ENCODE results near the gene MDFIC2. TPM values are rescaled to one million over a fixed set of nuclear protein-coding genes. Genes with fewer than 3 reads are reported as not detected.

The MDFIC2 gene
- total and polyA plus RNA-seq, 8 donors = not detected

- H3K27me3 ChIP-seq = no peaks in the 10 kb centered on the region
- H3K36me3 ChIP-seq = no peaks in the 10 kb centered on the region
- 76 to 91% (median 89%) methylated on average over 1 of the region's 1 CpG for WGBS, 5 donors
- H3K4me3 ChIP-seq = no peak overlapping the region
- H3K27ac ChIP-seq = no peak overlapping the region
- no peaks in the 10 kb centered on the region for H3K4me1 ChIP-seq
- intact Hi-C loops (cut with DNase I; ENCODE audit: low total_unique reads) = no loop called here
- TF ChIP-seq POLR2A (IDR thresholded peaks at IDR 0.05) (no peak), POLR2AphosphoS5 (IDR thresholded peaks at IDR 0.05) (no peak), EP300 (IDR thresholded peaks at IDR 0.05) (no peak)
- no peak for DNase-seq
- H3K9me3 ChIP-seq = no peaks in the 10 kb centered on the region
Measured at GRCh38 chr3:70156808-70157207, 155.6 kb downstream of the MDFIC2 start.

DNA sequence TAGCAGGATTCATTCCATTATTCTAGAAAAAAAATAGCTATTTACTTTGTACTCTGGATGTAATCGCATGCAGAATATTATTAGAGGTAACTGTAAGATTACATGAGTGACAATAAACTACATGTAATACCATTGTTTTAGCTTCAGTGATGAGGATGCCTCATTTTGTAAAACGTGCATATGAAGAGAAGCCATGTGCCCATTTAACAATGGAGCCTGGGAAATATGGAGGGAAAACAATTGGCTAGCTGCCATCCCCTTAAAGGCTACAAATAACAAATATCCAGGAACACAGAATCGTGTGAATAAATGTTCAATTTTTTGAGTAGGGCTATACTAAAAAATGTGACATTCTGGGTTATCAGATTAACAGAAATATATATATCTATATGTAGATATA, 161.8 kb downstream of the MDFIC2 start:
- Histone ChIP-seq H3K27me3 (no peaks in the 10 kb centered on the region), H3K27ac (no peak overlapping the region), H3K9me3 (no peaks in the 10 kb centered on the region), H3K36me3 (no peaks in the 10 kb centered on the region), H3K4me3 (no peak overlapping the region), H3K4me1 (no peaks in the 10 kb centered on the region)
- no peak for TF ChIP-seq EP300 (IDR thresholded peaks at IDR 0.05)
- TF ChIP-seq POLR2AphosphoS5 (IDR thresholded peaks at IDR 0.05) = no peak
- TF ChIP-seq, protein P1, sequence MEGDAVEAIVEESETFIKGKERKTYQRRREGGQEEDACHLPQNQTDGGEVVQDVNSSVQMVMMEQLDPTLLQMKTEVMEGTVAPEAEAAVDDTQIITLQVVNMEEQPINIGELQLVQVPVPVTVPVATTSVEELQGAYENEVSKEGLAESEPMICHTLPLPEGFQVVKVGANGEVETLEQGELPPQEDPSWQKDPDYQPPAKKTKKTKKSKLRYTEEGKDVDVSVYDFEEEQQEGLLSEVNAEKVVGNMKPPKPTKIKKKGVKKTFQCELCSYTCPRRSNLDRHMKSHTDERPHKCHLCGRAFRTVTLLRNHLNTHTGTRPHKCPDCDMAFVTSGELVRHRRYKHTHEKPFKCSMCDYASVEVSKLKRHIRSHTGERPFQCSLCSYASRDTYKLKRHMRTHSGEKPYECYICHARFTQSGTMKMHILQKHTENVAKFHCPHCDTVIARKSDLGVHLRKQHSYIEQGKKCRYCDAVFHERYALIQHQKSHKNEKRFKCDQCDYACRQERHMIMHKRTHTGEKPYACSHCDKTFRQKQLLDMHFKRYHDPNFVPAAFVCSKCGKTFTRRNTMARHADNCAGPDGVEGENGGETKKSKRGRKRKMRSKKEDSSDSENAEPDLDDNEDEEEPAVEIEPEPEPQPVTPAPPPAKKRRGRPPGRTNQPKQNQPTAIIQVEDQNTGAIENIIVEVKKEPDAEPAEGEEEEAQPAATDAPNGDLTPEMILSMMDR (IDR thresholded peaks at IDR 0.05) = no peak
- TF ChIP-seq POLR2A (IDR thresholded peaks at IDR 0.05) = no peak
- DNase-seq = no peak
- WGBS, 5 donors = 66 to 79% (median 69%) methylated on average over 3 of the region's 3 CpGs
- intact Hi-C loops (cut with DNase I; ENCODE audit: low total_unique reads) = no loop called here

GRCh38 chr3:70149714-70150400, 162.6 kb downstream of the MDFIC2 start:
- Histone ChIP-seq H3K36me3 (no peaks in the 10 kb centered on the region), H3K4me1 (no peaks in the 10 kb centered on the region), H3K9me3 (no peaks in the 10 kb centered on the region), H3K27me3 (no peaks in the 10 kb centered on the region), H3K27ac (no peak overlapping the region), H3K4me3 (no peak overlapping the region)
- intact Hi-C loops (cut with DNase I; ENCODE audit: low total_unique reads) = no loop called here
- DNase-seq = no peak
- no peak for TF ChIP-seq EP300 (IDR thresholded peaks at IDR 0.05)
- no peak for TF ChIP-seq POLR2AphosphoS5 (IDR thresholded peaks at IDR 0.05)
- TF ChIP-seq, protein P1 (IDR thresholded peaks at IDR 0.05) = no peak
- TF ChIP-seq POLR2A (IDR thresholded peaks at IDR 0.05) = no peak
- 63 to 73% (median 65%) methylated on average over 4 of the region's 4 CpGs for WGBS, 5 donors
